Fibroblast of lung (primary cell): ENCODE results near the gene HIPK1. TPM values are rescaled to one million over a fixed set of nuclear protein-coding genes. Genes with fewer than 3 reads are reported as not detected.
A peak's percentile ranks its signal among the peaks of the same experiment; 100 is the strongest.

ENCODE experiments used
- DNase-seq, 2 donors: peaks; one replicate each; pipeline versions ENCODE4 v3.0.0 to v3.0.0-alpha.2; 2010; ENCODE audit warnings: low read depth in 2 of 2
- H2AFZ ChIP-seq: 2 replicates; pipeline ENCODE4 v1.5.1; 2012; ENCODE audit warnings: low read length, control low read depth, inconsistent platforms
- H3K27ac ChIP-seq: 2 replicates; pipeline ENCODE4 v1.5.1; 2011; ENCODE audit warnings: low read length, control low read depth; ENCODE audit not compliant: insufficient read depth
- H3K27me3 ChIP-seq: 2 replicates; pipeline ENCODE4 v1.5.1; 2011; ENCODE audit warnings: mild to moderate bottlenecking, low read length; ENCODE audit not compliant: control insufficient read depth, insufficient read depth
- H3K36me3 ChIP-seq: 2 replicates; pipeline ENCODE4 v1.5.1; 2011; ENCODE audit warnings: low read length; ENCODE audit not compliant: control insufficient read depth, insufficient read depth
- H3K4me1 ChIP-seq: 2 replicates; pipeline ENCODE4 v1.5.1; 2011; ENCODE audit warnings: low read length; ENCODE audit not compliant: control insufficient read depth, insufficient read depth; ENCODE audit errors: extremely low read depth
- H3K4me2 ChIP-seq: 2 replicates; pipeline ENCODE4 v1.5.1; 2011; ENCODE audit warnings: low read length, control low read depth; ENCODE audit not compliant: insufficient read depth; ENCODE audit errors: extremely low read depth
- H3K4me3 ChIP-seq, 4 experiments: fragments of 200-600 bp in 1 of 4; sonication (generic) in 1 of 4; replicated peaks in 1 of 4; 2 replicates each; pipeline ENCODE4 v1.5.1; 2011 to 2016; ENCODE audit warnings: low read length in 4 of 4, low read depth in 3 of 4, mild to moderate bottlenecking in 3 of 4, control low read depth in 2 of 4, inconsistent platforms in 1 of 4, mixed read lengths in 1 of 4; ENCODE audit not compliant: insufficient read depth in 1 of 4; ENCODE audit errors: control extremely low read depth in 1 of 4
- H3K79me2 ChIP-seq: 2 replicates; pipeline ENCODE4 v1.5.1; 2012; ENCODE audit warnings: mild to moderate bottlenecking, low read length, inconsistent platforms; ENCODE audit not compliant: control insufficient read depth, insufficient read depth
- H3K9ac ChIP-seq: 2 replicates; pipeline ENCODE4 v1.5.1; 2011; ENCODE audit warnings: mild to moderate bottlenecking, low read length, control low read depth; ENCODE audit not compliant: insufficient read depth
- H3K9me3 ChIP-seq: 2 replicates; pipeline ENCODE4 v1.5.1; 2012; ENCODE audit warnings: low read depth, low read length; ENCODE audit not compliant: control insufficient read depth, insufficient read depth
- H4K20me1 ChIP-seq: 2 replicates; pipeline ENCODE4 v1.5.1; 2011; ENCODE audit warnings: low read length; ENCODE audit not compliant: control insufficient read depth, insufficient read depth; ENCODE audit errors: extremely low read depth
- EZH2 ChIP-seq: IDR thresholded peaks from 2 replicates; pipeline ENCODE4 v1.5.1; 2012; ENCODE audit warnings: low read length, control low read depth, mild to moderate bottlenecking; ENCODE audit errors: missing control alignments
- polyA plus RNA-seq, 2 donors: library from polyadenylated mRNA; depleted of rRNA in 1 of 2; stranded (reverse) in 1 of 2; unstranded in 1 of 2; fragments of >200 nt; gene quantifications; 2 replicates each; pipeline ENCODE4 v1.2.1, GENCODE V29; 2011 to 2012; ENCODE audit warnings: missing spikeins in 1 of 2
- total RNA-seq: library from RNA; depleted of rRNA; stranded (reverse); fragments of >200 nt; gene quantifications from 2 replicates; pipeline ENCODE4 v1.2.1, GENCODE V29; 2014
- TF ChIP-seq, protein P1 (sequence below), 2 donors: IDR thresholded peaks in 1 of 2; conservative IDR thresholded peaks in 1 of 2; 1 replicate in 1 of 2; 2 replicates in 1 of 2; pipeline ENCODE4 v1.5.1; 2011 to 2012; ENCODE audit warnings: low read length in 2 of 2, control low read depth in 1 of 2, inconsistent platforms in 1 of 2, low read depth in 1 of 2, mild to moderate bottlenecking in 1 of 2

Gene HIPK1
- total and polyA plus RNA-seq, 2 donors (not counting 1 experiment from before 2014, with no cell fraction given): 19.8 to 28.5 TPM

DNA sequence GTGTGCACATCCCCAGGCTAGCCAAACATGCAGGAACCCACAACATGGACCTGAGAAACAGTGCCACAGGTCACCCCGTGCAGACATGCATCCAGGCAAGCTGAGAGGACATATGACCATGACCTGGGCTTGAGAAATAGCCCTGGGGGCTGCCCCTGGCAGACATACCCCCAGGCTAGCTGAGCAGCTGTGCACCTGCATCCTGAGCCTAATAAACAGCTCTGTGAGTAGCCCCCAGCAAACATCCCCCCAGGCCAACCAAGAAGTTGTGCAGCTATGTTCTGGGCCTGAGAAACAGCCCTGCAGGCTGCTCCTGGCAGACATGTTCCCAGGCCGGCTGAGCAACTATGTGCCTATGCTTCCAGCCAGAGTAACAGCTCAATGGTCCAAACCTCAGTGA lies 64.6 kb downstream of the HIPK1 start:
- Histone ChIP-seq H3K4me2 (no peak overlapping the region), H3K36me3 (no peaks in the 10 kb centered on the region), H3K27me3 (no peaks in the 10 kb centered on the region), H3K27ac (no peak overlapping the region), H3K9ac (no peak overlapping the region), H3K9me3 (no peaks in the 10 kb centered on the region), H3K4me1 (no peaks in the 10 kb centered on the region), H3K4me3 (no peak overlapping the region), H4K20me1 (no peaks in the 10 kb centered on the region), H3K79me2 (no peaks in the 10 kb centered on the region), H2AFZ (no peak overlapping the region)
- no peak for TF ChIP-seq EZH2
- TF ChIP-seq, protein P1, sequence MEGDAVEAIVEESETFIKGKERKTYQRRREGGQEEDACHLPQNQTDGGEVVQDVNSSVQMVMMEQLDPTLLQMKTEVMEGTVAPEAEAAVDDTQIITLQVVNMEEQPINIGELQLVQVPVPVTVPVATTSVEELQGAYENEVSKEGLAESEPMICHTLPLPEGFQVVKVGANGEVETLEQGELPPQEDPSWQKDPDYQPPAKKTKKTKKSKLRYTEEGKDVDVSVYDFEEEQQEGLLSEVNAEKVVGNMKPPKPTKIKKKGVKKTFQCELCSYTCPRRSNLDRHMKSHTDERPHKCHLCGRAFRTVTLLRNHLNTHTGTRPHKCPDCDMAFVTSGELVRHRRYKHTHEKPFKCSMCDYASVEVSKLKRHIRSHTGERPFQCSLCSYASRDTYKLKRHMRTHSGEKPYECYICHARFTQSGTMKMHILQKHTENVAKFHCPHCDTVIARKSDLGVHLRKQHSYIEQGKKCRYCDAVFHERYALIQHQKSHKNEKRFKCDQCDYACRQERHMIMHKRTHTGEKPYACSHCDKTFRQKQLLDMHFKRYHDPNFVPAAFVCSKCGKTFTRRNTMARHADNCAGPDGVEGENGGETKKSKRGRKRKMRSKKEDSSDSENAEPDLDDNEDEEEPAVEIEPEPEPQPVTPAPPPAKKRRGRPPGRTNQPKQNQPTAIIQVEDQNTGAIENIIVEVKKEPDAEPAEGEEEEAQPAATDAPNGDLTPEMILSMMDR (conservative IDR thresholded peaks at IDR 0.05 in 1 of 2, IDR thresholded peaks at IDR 0.05 in 1 of 2; ENCODE audit: low read depth in 1 of 2, low read length in 2 of 2): no peak
- no peak for DNase-seq

GRCh38 chr1:113995382-113995781 lies 66.3 kb downstream of the HIPK1 start:
- TF ChIP-seq, protein P1 (conservative IDR thresholded peaks at IDR 0.05 in 1 of 2, IDR thresholded peaks at IDR 0.05 in 1 of 2; ENCODE audit: low read depth in 1 of 2, low read length in 2 of 2): no peak
- TF ChIP-seq EZH2: no peak
- no peaks in the 10 kb centered on the region for H3K36me3 ChIP-seq
- DNase-seq: no peak
- H3K4me3 ChIP-seq: no peak overlapping the region
- no peak overlapping the region for H2AFZ ChIP-seq
- no peaks in the 10 kb centered on the region for H4K20me1 ChIP-seq
- no peaks in the 10 kb centered on the region for H3K4me1 ChIP-seq
- no peaks in the 10 kb centered on the region for H3K9me3 ChIP-seq
- no peaks in the 10 kb centered on the region for H3K79me2 ChIP-seq
- no peak overlapping the region for H3K4me2 ChIP-seq
- no peak overlapping the region for H3K9ac ChIP-seq
- no peak overlapping the region for H3K27ac ChIP-seq
- H3K27me3 ChIP-seq: peaks cover 2% of the 10 kb centered on the region

GRCh38 chr1:113998361-113998760 lies 69.2 kb downstream of the HIPK1 start:
- Histone ChIP-seq H2AFZ (no peak overlapping the region), H3K4me2 (no peak overlapping the region)

More at GRCh38 chr1:113998361-113998760, 69.2 kb downstream of the HIPK1 start:
- H3K27me3 ChIP-seq: peaks cover 2% of the 10 kb centered on the region
- TF ChIP-seq, protein P1 (conservative IDR thresholded peaks at IDR 0.05 in 1 of 2, IDR thresholded peaks at IDR 0.05 in 1 of 2; ENCODE audit: low read depth in 1 of 2, low read length in 2 of 2): no peak
- no peak for TF ChIP-seq EZH2
- H3K36me3 ChIP-seq: no peaks in the 10 kb centered on the region
- H3K4me1 ChIP-seq: no peaks in the 10 kb centered on the region
- DNase-seq: peak in 1 of 2 donors; percentile 22
- no peaks in the 10 kb centered on the region for H3K79me2 ChIP-seq
- no peak overlapping the region for H3K27ac ChIP-seq
- no peak overlapping the region for H3K4me3 ChIP-seq
- H3K9ac ChIP-seq: no peak overlapping the region
- H4K20me1 ChIP-seq: no peaks in the 10 kb centered on the region
- H3K9me3 ChIP-seq: no peaks in the 10 kb centered on the region
